Astrocyte (in vitro differentiated cells and primary cell): ENCODE results near the gene CIROP. TPM values are rescaled to one million over a fixed set of nuclear protein-coding genes. Genes with fewer than 3 reads are reported as not detected.

ENCODE experiments used
- DNase-seq: peaks from one replicate; pipeline ENCODE4 v3.0.0-alpha.2; 2010; ENCODE audit warnings: low read depth
- FAIRE-seq: peaks from 2 replicates; lab custom pipeline; 2011; peaks lifted over from hg19 to GRCh38; lab: Jason Lieb, UNC
- H2AFZ ChIP-seq: 2 replicates; pipeline ENCODE4 v1.6.0; 2012; ENCODE audit warnings: low read depth, low read length, inconsistent platforms
- H3K27ac ChIP-seq: 2 replicates; pipeline ENCODE4 v1.5.1; 2011; ENCODE audit warnings: low read depth, low read length, inconsistent platforms
- H3K27me3 ChIP-seq: 2 replicates; pipeline ENCODE4 v1.6.0; 2011; ENCODE audit warnings: low read length, inconsistent platforms; ENCODE audit not compliant: insufficient read depth
- H3K36me3 ChIP-seq: 2 replicates; pipeline ENCODE4 v1.5.1; 2011; ENCODE audit warnings: low read length, inconsistent platforms; ENCODE audit not compliant: insufficient read depth
- H3K4me1 ChIP-seq: 2 replicates; pipeline ENCODE4 v1.5.1; 2011; ENCODE audit warnings: low read length, inconsistent platforms; ENCODE audit not compliant: insufficient read depth
- H3K4me2 ChIP-seq: 2 replicates; pipeline ENCODE4 v1.6.0; 2012; ENCODE audit warnings: low read length, inconsistent platforms
- H3K4me3 ChIP-seq: 2 replicates; pipeline ENCODE4 v1.5.1; 2011; ENCODE audit warnings: low read depth, mild to moderate bottlenecking, low read length, inconsistent platforms; ENCODE audit not compliant: insufficient read depth
- H3K79me2 ChIP-seq: 2 replicates; pipeline ENCODE4 v1.6.0; 2012; ENCODE audit warnings: mild to moderate bottlenecking, low read length, inconsistent platforms; ENCODE audit not compliant: insufficient read depth
- H3K9ac ChIP-seq: 2 replicates; pipeline ENCODE4 v1.6.0; 2012; ENCODE audit warnings: mild to moderate bottlenecking, low read length, inconsistent platforms
- H3K9me3 ChIP-seq: 2 replicates; pipeline ENCODE4 v1.5.1; 2012; ENCODE audit warnings: low read depth, mild to moderate bottlenecking, low read length, inconsistent platforms; ENCODE audit not compliant: insufficient read depth
- H4K20me1 ChIP-seq: 2 replicates; pipeline ENCODE4 v1.6.0; 2012; ENCODE audit warnings: low read length, inconsistent platforms; ENCODE audit not compliant: insufficient read depth
- H3K27ac Mint-ChIP-seq: one replicate; pipeline ENCODE4 v1.8.0; 2021; ENCODE audit warnings: mild to moderate bottlenecking, mixed read lengths; ENCODE audit not compliant: unreplicated experiment
- H3K27me3 Mint-ChIP-seq: one replicate; pipeline ENCODE4 v1.8.0; 2021; ENCODE audit warnings: low read depth, mixed read lengths; ENCODE audit not compliant: unreplicated experiment
- H3K36me3 Mint-ChIP-seq: one replicate; pipeline ENCODE4 v1.8.0; 2021; ENCODE audit warnings: low read depth, mixed read lengths; ENCODE audit not compliant: unreplicated experiment
- H3K4me1 Mint-ChIP-seq: one replicate; pipeline ENCODE4 v1.8.0; 2021; ENCODE audit warnings: low read depth, mixed read lengths; ENCODE audit not compliant: unreplicated experiment
- H3K4me3 Mint-ChIP-seq: one replicate; pipeline ENCODE4 v1.8.0; 2021; ENCODE audit warnings: mild to moderate bottlenecking, moderate library complexity, mixed read lengths; ENCODE audit not compliant: unreplicated experiment
- H3K9me3 Mint-ChIP-seq: one replicate; pipeline ENCODE4 v1.8.0; 2021; ENCODE audit warnings: mild to moderate bottlenecking, mixed read lengths; ENCODE audit not compliant: unreplicated experiment
- CTCF ChIP-seq: IDR thresholded peaks from 2 replicates; pipeline ENCODE4 v1.5.1; 2011; ENCODE audit warnings: low read depth, mild to moderate bottlenecking, inconsistent platforms, low read length, moderate library complexity; ENCODE audit not compliant: insufficient read depth
- EZH2 ChIP-seq: IDR thresholded peaks from 2 replicates; pipeline ENCODE4 v1.6.1; 2012; ENCODE audit warnings: mild to moderate bottlenecking, low read length, inconsistent platforms; ENCODE audit not compliant: insufficient read depth
- total RNA-seq: library from RNA; stranded (reverse); gene quantifications from 2 replicates; pipeline ENCODE4 v1.2.1, GENCODE V29; 2021

Gene CIROP
- total RNA-seq, 1 donor from 2014 or later: not detected

- H3K27ac ChIP-seq: no peak overlapping the region
- H3K4me1 ChIP-seq: peaks cover 10% of the 10 kb centered on the region
- no peak overlapping the region for H3K27ac Mint-ChIP-seq
- H3K4me1 Mint-ChIP-seq: peaks cover 14% of the 10 kb centered on the region
- no peak overlapping the region for H3K4me2 ChIP-seq
- FAIRE-seq: no peak
- H3K9me3 Mint-ChIP-seq: no peaks in the 10 kb centered on the region
- peak overlapping the region; percentile 76 for H2AFZ ChIP-seq
- no peak for TF ChIP-seq EZH2
- no peak for TF ChIP-seq CTCF
- H3K9me3 ChIP-seq: no peaks in the 10 kb centered on the region
- H3K36me3 ChIP-seq: no peaks in the 10 kb centered on the region
- no peaks in the 10 kb centered on the region for H4K20me1 ChIP-seq
- no peak for DNase-seq
- no peak overlapping the region for H3K4me3 Mint-ChIP-seq
- no peak overlapping the region for H3K4me3 ChIP-seq
- H3K27me3 Mint-ChIP-seq: peaks cover 16% of the 10 kb centered on the region
- H3K9ac ChIP-seq: no peak overlapping the region
- H3K36me3 Mint-ChIP-seq: peaks cover 4% of the 10 kb centered on the region
- no peaks in the 10 kb centered on the region for H3K27me3 ChIP-seq
- H3K79me2 ChIP-seq: no peaks in the 10 kb centered on the region
These were observed 17.3 kb upstream of the CIROP start for GRCh38 chr14:23122086-23122485.

GRCh38 chr14:23121361-23121771 is 16.6 kb upstream of the CIROP start:
- Histone ChIP-seq H2AFZ (peak overlapping the region; percentile 76), H3K9me3 (no peaks in the 10 kb centered on the region), H3K27ac (no peak overlapping the region), H3K36me3 (no peaks in the 10 kb centered on the region), H3K4me2 (peak overlapping the region; percentile 72), H4K20me1 (no peaks in the 10 kb centered on the region), H3K27me3 (no peaks in the 10 kb centered on the region), H3K9ac (peak overlapping the region; percentile 43), H3K79me2 (no peaks in the 10 kb centered on the region), H3K4me3 (no peak overlapping the region), H3K4me1 (peaks cover 10% of the 10 kb centered on the region)
- DNase-seq (peak; percentile 81), FAIRE-seq (no peak)
- Mint-ChIP-seq H3K4me3 (no peak overlapping the region), H3K9me3 (no peaks in the 10 kb centered on the region), H3K36me3 (peaks cover 2% of the 10 kb centered on the region), H3K4me1 (peaks cover 14% of the 10 kb centered on the region), H3K27ac (peak overlapping the region; percentile 87), H3K27me3 (peaks cover 13% of the 10 kb centered on the region)
- TF ChIP-seq CTCF: no peak
- no peak for TF ChIP-seq EZH2

GRCh38 chr14:23120541-23121251 is 15.9 kb upstream of the CIROP start:
- DNase-seq (peak; percentile 58), FAIRE-seq (no peak)
- no peak overlapping the region for H3K4me3 Mint-ChIP-seq
- H3K36me3 ChIP-seq: no peaks in the 10 kb centered on the region
- peak overlapping the region; percentile 87 for H3K27ac Mint-ChIP-seq
- no peaks in the 10 kb centered on the region for H3K9me3 Mint-ChIP-seq
- H4K20me1 ChIP-seq: no peaks in the 10 kb centered on the region
- peaks cover 2% of the 10 kb centered on the region for H3K36me3 Mint-ChIP-seq
- peak overlapping the region; percentile 72 for H3K4me2 ChIP-seq
- H3K27me3 Mint-ChIP-seq: peaks cover 9% of the 10 kb centered on the region
- peak overlapping the region; percentile 76 for H2AFZ ChIP-seq
- no peaks in the 10 kb centered on the region for H3K27me3 ChIP-seq
- H3K4me1 ChIP-seq: peaks cover 14% of the 10 kb centered on the region
- H3K79me2 ChIP-seq: no peaks in the 10 kb centered on the region
- H3K27ac ChIP-seq: no peak overlapping the region
- H3K4me3 ChIP-seq: no peak overlapping the region
- no peaks in the 10 kb centered on the region for H3K9me3 ChIP-seq
- peak overlapping the region; percentile 43 for H3K9ac ChIP-seq
- no peak for TF ChIP-seq EZH2
- TF ChIP-seq CTCF: peak; percentile 100
- peaks cover 14% of the 10 kb centered on the region for H3K4me1 Mint-ChIP-seq
